Measurements from ENCODE around the gene NOL4L.
"Not testable (repeated sequence)": the region's sequence is repeated elsewhere in the genome, so short reads cannot be mapped to it uniquely, and the experiment has no call there.

Gene NOL4L

DNA sequence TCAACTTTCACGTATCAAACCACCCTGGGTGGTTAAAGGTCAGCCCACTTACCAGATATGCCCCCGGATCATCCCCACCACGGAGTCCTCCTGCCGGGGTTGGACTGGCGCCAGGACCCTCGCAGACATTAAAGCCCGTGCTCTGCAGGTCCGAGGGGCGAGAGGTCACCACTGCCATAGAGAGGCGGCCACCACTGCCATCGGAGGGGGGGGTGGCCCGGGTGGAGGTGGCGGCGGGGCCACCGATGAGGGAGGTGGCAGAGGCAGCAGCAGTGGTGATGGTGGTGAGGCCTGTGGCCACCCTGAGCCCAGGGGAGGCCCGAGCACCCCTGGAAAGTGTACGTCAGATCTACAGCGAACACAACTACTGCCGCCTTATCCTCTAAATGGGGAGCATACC, 150.7 kb downstream of the NOL4L start:
- no peak for DNase-seq

DNA sequence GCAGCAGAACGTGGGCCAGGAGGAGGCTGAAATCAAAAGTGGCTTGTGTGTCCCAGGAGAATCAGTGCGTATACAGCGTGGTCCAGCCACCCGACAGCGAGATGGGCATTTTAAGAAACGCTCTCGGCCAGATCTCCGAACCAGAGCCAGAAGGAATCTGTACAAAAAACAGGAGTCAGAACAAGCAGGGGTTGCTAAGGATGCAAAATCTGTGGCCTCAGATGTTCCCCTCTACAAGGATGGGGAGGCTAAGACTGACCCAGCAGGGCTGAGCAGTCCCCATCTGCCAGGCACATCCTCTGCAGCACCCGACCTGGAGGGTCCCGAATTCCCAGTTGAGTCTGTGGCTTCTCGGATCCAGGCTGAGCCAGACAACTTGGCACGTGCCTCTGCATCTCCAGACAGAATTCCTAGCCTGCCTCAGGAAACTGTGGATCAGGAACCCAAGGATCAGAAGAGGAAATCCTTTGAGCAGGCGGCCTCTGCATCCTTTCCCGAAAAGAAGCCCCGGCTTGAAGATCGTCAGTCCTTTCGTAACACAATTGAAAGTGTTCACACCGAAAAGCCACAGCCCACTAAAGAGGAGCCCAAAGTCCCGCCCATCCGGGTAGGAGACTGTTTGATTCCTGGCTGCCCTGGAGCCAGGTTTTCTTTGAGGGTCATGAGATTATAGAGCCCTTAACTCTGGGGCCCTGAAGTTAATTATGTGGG, 151.7 kb downstream of the NOL4L start:
- DNase-seq, result no peak

- DNase-seq, result no peak
Measured at GRCh38 chr20:32432277-32432676, 152.9 kb downstream of the NOL4L start.

DNA sequence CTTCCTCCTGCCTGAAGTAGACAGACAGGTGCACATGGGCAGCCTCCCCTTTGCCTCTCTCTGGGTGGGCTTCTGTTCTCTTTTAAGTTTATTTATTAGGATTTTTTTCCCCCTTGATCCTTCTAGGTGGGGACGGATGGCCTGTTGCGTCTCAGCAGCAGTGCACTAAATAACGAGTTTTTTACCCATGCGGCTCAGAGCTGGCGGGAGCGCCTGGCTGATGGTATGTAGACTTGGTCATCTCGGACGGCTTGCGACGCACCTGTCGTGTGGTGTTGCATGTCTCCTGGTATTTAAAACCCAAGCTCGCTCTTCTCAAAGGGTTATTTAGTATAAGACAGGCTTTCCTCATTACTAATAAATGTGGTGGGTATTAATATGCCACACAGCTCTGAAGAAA, 153.7 kb downstream of the NOL4L start:
- no peak for DNase-seq

DNA sequence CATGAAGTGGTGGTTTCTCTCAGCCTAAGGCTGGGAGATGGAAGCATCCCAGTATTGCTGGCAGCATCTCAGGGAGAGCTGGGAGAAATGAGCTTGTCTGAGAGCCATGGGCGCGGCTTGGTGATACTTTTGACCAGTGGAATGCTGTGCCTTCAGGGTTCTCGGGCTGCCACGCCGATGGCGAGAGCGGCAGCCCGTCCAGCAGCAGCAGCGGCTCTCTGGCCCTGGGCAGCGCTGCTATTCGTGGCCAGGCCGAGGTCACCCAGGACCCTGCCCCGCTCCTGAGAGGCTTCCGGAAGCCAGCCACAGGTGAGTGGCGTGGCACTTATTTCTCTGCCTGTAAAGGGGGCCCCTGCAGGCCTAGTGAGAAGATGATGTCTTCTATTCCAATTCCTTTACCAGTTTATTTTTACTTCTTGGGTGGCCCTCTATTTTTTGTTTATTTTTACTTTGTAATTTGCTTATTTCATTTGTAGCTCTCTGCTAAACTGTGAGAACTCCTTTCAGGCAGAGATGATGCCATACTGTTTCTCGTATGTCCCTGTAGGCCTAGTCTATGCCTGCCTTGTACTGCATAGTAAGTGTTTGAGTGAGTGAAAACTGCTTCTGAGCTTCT, 155.3 kb downstream of the NOL4L start:
- no peak for DNase-seq

- DNase-seq, result no peak
Measured at GRCh38 chr20:32429343-32429742, 155.8 kb downstream of the NOL4L start.

GRCh38 chr20:32427996-32428395, 157.1 kb downstream of the NOL4L start:
- DNase-seq, result no peak

- no peak for DNase-seq
Measured at GRCh38 chr20:32421290-32421689, 163.8 kb downstream of the NOL4L start.

DNA sequence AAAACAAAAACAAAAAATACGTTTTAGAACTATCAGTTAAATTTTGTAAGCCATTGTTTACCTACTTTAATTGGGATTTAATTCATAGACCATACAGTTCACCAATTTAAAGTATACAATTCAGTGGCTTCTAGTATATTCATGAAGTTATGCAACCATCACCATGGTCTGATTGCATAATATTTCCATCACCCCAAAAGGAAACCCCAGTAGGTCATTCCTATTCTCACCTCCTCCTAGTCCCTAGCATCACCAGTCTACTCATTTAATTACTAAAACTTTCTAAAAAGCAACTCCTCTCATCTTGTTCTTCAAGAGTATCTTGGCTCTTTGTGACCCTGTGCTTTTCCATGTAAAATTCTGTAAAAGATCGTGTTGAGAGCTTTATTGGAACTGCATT, 166.8 kb downstream of the NOL4L start:
- DNase-seq, result no peak

GRCh38 chr20:32416206-32416605, 168.9 kb downstream of the NOL4L start:
- DNase-seq, result no peak

DNA sequence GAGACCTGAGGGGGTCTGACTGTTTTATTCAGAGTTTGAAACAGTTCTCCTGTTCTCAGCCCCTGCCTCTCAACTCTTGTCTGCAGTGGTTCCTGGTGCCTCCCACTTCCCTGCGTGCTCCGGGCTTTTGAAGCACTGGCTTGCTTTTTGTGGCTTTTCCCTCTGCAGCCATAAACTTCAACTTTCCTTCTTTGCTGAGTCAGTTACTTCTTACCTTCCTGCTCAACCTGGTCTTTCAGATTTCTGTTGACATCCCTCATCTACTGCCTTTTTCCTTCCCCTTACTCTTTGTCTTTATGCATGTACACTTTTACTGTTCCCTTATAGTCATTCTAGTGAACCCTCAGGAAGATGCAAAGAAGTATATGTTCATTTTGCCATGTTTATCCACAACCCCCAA, 169.6 kb downstream of the NOL4L start:
- no peak for DNase-seq

- DNase-seq, result no peak
Measured at GRCh38 chr20:32411955-32412706, 173.0 kb downstream of the NOL4L start.

- DNase-seq, result not testable (repeated sequence)
Measured at GRCh38 chr20:32407131-32407750, 177.9 kb downstream of the NOL4L start.

- DNase-seq, result no peak
Measured at GRCh38 chr20:32406701-32407100, 178.4 kb downstream of the NOL4L start.

GRCh38 chr20:32404017-32404416, 181.1 kb downstream of the NOL4L start:
- DNase-seq, result no peak

- DNase-seq, result no peak
Measured at GRCh38 chr20:32400476-32400875, 184.7 kb downstream of the NOL4L start.

DNA sequence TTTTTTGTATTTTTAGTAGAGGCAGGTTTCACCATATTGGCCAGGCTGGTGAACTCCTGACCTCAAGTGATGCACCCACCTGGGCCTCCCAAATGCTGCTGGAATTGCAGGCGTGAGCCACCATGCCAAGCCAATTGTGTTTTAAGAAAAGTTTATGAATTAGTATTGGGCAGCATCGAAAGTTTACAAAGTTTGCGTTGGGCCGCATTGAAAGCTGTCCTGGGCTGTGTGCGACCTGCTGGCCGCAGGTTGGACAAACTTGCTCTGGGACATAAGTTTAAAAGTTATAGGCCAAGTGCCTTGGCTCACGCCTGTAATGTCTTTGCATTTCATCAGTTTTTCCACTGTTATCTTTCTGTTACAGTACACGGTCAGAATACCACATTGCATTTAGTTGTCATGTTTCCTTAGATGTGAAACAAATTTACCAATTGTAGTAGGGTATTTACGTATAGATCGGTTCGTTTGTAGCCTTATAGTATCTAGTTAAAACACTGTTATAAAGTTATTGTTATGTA, 187.5 kb downstream of the NOL4L start:
- no peak for DNase-seq

GRCh38 chr20:32396646-32397160, 188.4 kb downstream of the NOL4L start:
- no peak for DNase-seq

DNA sequence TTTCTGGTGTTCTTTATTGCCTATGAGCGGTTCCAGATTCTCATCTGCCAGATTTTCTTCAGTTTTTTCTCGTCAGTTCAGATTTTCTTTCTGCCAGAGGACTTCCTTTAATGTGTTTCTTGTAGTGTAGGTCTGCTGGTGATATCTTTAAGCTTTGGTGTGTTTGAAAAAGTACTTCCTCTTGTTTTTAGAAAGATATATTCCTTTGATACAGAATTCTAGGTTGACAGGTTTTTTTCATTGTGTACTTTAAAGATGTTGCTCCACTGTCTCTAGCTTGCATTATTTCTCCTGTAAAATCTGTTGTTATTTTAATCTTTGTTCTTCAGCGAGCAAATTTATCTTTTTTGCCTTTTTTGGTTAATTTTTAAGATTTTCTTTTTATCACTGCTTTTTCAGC, 190.1 kb downstream of the NOL4L start:
- no peak for DNase-seq

Measured in anterior cingulate cortex (tissue), 58 donors.